HG02642 (cell line): ENCODE results near the gene VCL.

Experiments
- ATAC-seq: cut with Tn5 transposase; IDR thresholded peaks from one replicate; pipeline ENCODE4 v1.9.1; 2021; ENCODE audit warnings: mild to moderate bottlenecking; ENCODE audit not compliant: unreplicated experiment, poor library complexity

Gene VCL

GRCh38 chr10:73970845-73971244 is 27.1 kb upstream of the VCL start:
- ATAC-seq, result no peak

DNA sequence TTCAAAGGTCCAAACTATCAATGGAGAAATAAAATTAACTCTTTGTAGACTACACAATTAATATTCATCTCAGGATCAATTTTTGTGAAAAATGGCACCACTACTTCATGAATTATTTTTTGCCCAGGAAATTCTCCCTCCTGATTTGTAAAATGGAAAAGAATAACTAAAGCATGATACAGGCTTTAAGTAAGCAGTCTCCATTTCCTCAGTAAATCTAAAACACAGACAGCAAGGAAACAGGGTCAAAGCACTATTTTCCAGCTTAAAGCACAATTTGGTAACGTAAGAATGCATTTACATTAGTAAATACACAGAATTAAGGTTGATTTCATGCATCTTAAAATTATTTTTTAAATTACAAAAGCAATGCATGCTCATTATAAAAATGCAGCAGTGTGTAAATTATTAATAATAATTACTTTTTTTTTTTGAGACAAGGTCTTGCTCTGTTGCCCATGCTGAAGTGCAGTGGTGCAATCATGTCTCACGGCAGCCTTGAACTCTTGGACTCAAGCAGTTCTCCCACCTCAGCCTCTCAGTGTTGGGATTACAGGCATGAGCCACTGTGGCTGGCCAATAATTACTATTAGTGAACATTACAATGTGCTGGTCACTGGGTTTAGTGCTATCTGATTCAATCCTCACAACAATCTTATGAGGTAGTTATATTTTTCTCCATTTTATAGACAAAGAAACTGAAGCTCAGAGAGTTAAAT is 26.1 kb upstream of the VCL start:
- no peak for ATAC-seq

- ATAC-seq, result no peak
Observed at GRCh38 chr10:73973427-73973826, 24.5 kb upstream of the VCL start.

DNA sequence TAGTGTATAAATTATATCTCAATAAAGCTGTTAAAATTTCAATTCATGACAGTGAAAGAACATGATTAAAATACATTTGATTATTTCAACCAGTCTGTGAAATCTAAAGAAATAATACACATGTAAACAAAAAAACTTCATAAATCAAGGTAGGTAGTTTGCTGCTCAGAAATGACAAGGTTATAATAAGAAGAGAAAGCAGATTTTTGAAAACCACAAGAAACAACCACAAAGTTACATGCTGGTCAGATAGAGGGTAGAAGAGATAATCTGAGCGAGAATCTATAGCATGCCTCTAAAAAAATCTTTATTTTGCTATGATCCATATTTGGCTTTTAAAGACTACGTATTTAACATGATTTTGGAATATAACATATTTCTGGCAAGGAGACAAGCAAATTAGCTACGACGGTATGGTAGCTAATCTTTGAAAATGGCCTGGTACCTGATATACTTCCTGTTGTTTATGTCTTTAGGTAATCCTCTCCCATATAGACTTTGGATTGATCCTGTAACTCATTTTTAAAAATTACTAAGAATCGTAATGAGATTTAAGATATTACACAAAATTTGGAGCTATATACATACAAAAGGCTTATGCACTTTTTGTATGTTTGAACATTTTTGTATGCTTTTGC is 23.5 kb upstream of the VCL start:
- ATAC-seq, result no peak

- no peak for ATAC-seq
Observed at GRCh38 chr10:73975388-73975787, 22.5 kb upstream of the VCL start.

- ATAC-seq, result no peak
Observed at GRCh38 chr10:73979141-73979808, 18.6 kb upstream of the VCL start.

DNA sequence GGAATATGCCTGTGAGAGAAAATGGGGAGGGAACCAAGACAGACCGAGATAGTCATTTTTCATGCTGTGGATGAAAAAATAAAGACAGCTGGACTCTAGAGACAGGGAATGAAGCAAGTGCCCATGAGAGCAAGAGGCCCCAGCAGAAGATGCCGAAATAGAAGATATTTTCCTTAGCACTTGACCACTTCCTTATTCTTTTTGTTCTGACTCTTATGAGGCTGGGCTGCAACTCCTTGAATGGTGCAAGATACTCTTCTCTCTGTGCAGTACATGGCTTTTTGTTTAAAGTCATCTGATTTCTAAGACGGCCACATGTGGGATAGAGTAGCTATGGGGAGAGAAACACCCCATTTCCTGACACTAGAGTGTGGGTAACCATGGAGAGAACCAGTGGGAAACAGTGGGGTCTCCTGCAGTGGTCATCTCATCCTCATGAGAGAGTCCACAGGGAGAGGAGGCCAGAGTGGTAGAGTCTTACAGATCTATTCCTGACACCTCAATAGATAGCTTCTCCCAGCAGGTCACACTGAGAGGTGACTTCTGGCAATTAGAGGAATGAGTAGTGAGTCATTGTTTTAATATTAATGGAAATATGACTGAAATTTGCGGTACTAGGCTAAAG is 18.0 kb upstream of the VCL start:
- no peak for ATAC-seq

DNA sequence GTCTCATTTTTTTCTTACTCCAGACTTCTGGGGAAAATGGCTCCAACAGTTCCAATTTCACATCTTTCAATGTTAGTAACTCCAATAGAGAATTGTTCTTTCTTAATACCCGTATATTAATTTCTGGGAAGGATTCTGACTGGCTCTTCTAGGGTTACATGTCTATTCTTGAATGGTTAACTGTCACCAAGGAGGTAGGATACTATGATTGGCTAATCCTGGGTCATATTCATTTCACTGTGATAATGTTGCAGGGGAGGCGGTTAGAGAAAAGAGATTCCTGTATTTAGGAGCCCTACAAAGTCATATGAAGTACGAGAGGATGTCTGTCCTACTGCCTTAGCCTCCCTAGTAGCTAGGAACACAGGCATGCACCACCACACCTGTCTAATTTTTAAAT is 16.1 kb upstream of the VCL start:
- no peak for ATAC-seq

- no peak for ATAC-seq
Observed at GRCh38 chr10:73983096-73984047, 14.5 kb upstream of the VCL start.

DNA sequence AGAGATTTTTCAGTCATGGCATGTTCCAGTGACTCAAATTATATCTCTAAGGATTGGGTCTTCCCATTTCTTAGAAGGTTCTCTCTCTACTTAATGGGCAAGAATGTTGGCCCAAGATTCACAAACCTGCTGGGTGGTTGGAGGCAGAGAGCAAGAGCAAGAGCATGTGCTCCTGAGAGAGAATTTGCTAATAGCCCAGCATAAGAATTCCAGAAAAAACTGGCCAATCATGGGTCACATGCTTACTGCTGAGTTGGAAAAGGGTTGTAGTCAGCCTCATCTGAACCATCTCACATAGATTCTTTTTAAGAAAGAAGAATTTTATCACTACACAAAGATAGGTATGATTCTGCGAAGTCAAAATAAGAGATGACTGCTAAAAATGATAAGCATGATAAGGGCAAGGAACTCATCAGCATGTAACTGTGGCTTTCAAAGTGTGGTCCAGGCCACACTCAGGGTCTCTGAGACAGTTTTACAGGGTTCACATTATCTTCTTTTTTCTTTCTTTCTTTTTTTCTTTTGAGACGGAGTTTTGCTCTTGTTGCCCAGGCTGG is 8.2 kb upstream of the VCL start:
- no peak for ATAC-seq

DNA sequence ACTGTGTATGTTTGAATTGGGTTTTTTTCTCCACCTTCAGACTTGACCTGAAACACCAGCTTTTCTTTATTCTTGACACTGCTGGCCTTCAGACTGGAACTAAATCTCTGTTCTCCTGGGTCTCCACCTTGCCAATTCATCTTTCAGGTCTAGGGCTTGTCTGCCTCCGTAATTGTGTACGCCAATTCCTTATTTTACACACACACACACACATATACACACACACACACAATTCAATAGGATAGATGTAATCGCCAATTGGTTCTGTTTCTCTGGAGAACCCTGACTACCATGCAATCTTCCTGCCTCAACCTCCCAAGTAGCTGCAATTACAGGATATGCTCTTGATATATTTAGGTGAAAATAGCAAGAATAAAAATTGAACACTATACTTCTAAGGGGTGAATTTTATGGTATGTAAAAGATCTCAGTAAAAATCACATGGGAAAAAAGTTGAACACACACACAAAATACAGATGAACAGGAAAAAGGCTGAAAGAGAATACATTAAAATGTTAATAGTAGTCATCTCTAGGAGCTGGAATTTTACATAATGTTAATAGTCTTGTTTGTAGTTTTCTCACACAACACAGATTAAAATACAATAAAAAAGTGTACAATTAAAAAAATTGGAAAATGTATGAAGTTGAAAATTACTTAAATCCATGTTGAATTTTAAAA is 6.6 kb upstream of the VCL start:
- ATAC-seq, result no peak

DNA sequence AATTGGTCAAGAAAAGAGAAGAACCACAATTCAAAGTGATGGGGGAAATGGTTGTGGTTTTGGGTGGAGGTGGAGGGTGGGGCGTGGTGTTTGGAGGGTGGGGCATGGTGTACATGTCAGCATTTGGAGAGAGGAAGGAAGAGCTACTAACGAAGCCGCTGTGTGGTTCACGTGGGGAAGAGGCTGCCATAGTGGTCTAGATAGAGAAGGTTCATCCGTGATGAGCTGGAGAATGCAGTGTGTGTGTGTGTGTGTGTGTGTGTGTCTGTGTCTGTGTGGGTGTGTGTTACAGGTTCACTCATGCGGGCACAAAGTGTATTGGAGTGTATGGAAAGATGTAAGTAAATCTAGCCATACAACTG is 6.1 kb upstream of the VCL start:
- no peak for ATAC-seq

DNA sequence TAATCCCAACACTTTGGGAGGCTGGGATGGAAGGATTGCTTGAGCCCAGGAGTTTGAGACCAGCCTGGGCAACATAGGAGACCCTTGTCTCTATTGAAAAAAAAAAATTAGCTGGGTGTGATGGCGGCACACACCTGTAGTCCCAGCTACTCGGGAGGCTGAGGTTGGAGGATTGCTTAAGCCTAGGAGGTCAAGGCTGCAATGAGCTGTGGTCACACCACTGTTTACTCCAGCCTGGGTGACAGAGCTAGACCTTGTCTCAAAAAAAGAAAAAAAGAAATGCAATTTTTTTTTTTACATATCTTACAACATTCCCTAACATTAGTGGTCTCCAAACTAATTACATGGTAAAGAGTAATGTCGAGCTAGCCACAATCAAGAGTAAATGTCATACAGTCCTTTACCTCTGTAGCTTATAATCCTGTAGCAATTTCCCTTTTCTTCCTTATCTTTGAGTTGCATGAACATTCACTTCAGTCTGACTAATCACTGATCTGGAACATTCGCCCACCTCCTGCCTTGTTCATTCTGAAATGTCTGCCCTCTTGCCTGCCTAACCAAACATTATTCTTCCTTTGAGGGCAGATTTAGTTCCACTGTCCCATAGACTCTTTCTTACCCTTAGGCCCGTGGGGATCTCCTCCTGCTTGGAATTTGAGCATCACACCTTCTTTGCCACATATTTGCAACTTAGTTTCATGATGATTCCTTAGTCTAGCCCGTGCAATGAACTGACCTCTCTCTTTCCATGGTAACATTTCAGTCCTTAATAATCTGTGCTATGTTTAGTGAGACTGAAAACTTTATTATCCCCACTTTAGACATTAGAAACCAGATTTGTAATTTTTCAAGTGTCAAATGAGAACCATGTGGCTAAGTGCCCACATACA is 4.8 kb upstream of the VCL start:
- no peak for ATAC-seq

DNA sequence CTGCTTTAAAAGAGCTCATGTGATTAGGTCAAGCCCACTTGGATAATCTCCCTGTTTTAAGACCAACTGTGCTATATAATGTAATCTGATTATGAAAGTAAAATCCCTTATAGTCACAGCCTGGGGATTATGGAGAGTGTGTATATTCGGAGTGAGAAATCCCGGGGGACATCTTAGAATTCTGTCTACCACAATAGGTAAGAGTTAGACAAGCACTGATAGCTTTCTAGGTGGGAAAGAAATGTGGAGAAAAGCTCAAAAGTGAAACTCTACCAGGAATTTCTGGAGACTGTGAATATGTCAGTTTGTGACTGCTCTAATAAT is 2.9 kb upstream of the VCL start:
- no peak for ATAC-seq

GRCh38 chr10:73997461-73997786 is 492 bp upstream of the VCL start:
- ATAC-seq, result peak; percentile 28

DNA sequence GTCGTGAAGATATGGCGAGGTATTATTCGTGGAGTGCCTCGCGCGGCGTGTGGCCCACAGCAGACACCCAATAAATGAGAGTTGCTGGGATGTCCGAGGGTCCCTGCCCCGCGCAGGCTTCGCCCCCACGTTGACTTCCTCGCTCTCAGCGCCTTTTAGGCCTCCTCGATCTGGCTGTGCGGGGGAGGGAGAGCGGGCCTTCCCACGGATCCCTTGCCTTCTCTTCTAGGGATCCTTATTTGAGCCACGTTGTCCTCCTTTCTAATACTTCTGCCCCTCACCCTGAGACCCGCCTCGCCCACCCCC is 660 bp downstream of the VCL start:
- ATAC-seq, result no peak

DNA sequence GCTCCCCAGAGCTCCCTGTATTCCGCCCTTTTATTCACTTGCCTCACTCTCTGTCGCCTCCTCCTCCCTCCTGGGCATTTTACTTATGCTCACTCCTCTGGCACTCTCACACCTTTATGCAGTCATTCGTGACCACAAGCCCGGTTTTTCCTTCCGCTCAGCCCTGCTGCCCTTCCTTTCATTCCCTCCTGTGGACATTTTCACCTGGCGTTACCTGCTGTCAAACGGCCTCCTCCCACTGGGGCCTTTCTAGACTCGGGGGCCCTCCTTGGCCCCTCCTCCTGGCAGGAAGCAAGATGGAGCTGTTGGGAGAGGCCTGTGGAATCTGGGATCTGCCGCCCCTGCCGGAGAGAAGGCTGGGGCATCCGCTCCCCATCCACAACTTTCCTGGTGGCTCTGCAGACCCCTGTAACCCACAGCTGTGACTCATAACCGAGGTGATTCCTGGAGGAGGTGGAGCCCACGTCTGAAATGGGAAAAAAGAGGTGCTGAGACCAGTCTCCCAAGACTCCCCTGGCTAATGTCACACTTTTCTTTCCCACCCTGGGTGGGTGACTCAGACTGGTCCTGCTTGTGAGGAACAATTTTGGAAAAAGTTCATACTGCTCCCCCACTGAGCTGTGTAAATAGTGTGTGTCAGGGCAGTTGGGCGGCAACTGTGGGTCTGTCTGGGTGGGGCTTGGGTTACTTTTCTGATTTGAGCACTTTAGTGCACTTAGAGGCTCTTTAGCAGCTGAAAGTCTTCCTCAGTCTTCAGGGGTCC is 1.2 kb downstream of the VCL start:
- no peak for ATAC-seq

GRCh38 chr10:73999703-74000102 is 1.8 kb downstream of the VCL start:
- ATAC-seq, result no peak
